LHCN-M2 (cell line): Measurements from ENCODE around the gene SCYGR1. TPM values are rescaled to one million over a fixed set of nuclear protein-coding genes. Genes with fewer than 3 reads are reported as not detected.
"Not testable (repeated sequence)": the region's sequence is repeated elsewhere in the genome, so short reads cannot be mapped to it uniquely, and the experiment has no call there.

Experiments
- DNase-seq: peaks from one replicate; pipeline ENCODE4 v3.0.0-alpha.2; 2012; ENCODE audit warnings: low read depth
- total RNA-seq: library from RNA; depleted of rRNA; stranded (reverse); fragments of >200 nt; gene quantifications from 2 replicates; pipeline ENCODE4 v1.2.3, GENCODE V29; 2014

SCYGR1 gene
- total RNA-seq, 1 experiment from 2014 or later = not detected

DNA sequence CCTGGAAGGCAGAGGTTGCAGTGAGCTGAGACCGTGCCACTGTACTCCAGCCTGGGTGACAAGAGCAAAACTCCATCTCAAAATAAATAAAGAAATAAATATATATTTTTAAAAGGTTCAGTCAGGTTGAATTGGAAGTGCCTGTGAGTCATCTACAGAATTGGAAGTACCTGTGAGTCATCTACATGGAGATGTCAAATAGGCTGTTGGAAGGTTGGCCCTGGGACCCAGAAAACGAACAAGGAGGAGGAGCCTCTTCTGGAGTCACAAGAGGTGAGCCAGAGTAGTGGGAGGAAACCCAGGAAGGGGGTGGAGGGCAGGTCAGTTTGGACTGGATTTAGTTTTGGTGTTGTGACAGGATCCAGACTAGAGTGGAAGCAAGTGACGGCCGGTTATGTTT is 15.2 kb upstream of the SCYGR1 start:
- no peak for DNase-seq

GRCh38 chr2:227402321-227402720 is 14.6 kb upstream of the SCYGR1 start:
- DNase-seq = no peak

GRCh38 chr2:227401550-227401949 is 13.8 kb upstream of the SCYGR1 start:
- no peak for DNase-seq

GRCh38 chr2:227398684-227399670 is 11.2 kb upstream of the SCYGR1 start:
- DNase-seq = no peak

- DNase-seq = no peak
Measured at GRCh38 chr2:227397562-227397961, 9.8 kb upstream of the SCYGR1 start.

DNA sequence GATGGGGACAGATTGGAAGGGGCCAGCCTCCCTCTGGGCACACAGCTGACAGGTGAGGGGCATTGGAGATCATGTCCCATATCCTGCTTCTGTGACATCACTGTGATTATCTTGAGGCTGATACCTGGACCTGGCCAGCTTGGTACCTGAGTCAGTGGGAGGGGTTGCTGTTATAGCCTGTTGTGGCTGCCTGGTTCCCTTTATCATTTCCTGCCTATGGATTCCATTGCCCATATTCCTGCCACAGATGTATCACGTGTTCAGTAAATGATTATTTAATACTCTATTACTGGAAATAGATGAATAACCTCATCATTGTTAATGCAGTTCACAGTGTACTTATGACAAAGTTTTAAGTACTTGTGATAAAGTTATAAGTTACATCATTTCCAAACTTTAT is 7.8 kb upstream of the SCYGR1 start:
- no peak for DNase-seq

- no peak for DNase-seq
Measured at GRCh38 chr2:227394401-227394800, 6.7 kb upstream of the SCYGR1 start.

DNA sequence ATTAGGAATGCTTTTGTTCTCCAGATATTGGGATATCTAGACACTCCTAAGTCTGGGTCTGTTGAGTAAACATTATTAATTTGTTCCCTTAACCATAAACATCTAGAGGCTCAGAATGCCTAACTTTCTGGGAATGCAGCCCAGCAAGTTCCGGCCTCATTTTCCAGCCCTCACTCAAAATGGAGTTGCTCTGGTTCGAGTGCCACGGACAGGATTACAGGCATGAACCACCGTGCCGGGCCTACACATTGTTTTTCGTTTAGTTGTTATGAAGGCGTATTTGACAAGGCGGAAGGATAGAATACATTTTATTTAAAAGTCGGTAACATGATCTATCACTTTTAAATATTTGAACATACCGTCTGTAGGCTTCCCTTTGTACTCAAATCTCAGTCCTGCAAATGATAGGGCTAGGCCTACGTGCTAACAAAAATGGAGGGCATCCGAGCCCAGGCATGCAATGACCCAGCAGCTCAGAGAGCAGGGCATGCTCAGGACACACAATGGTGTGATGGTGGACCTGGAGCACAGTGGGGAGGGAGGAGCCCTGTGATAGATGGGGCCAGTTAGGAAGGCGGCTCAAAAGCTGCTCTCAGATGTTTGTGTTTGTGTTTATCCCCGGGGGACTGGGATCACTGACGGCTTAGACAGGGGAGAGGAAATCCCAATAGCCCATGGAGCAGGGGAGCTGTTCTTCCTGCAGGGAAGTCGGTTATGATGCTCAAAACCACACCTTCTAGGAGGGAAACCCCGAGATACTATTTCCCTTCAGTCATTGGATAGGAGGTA is 2.9 kb upstream of the SCYGR1 start:
- no peak for DNase-seq

DNA sequence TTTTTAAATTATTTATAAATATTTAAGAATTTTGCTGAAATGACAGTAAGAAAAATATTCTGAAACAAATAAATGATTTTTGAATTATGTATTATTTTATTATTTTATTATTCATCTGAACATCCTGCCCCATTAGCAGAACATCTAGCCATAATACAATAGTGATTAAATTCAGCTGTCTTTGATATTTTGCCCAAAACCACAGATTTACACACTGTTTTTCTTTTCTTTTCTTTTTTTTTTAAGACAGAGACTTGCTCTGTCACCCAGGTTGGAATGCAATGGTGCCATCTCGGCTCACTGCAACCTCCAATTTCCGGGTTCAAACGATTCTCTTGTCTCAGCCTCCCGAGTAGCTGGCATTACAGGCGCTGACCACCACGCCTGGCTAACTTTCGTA is 1.9 kb upstream of the SCYGR1 start:
- no peak for DNase-seq

GRCh38 chr2:227389231-227389630 is 1.5 kb upstream of the SCYGR1 start:
- no peak for DNase-seq

GRCh38 chr2:227388537-227389011 is 825 bp upstream of the SCYGR1 start:
- peak; percentile 93 for DNase-seq

DNA sequence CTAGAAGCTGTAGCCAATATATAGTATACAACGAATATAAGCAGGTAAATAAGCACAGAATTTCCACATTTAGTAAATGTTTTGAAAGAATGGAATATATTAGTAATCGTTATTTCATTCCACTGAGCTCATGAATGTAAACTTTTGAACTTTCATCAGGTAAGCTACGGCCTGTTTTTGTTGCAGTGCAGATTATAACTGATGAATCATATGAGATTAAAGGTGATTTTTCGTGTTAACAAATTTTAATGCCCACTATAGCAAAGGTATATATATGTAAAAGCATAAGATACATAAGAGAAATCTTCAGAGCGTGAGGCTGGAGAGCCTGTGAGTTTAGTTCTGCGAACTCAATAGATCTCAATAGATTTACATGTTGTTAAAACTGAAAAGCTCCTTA is 1.1 kb downstream of the SCYGR1 start:
- DNase-seq = no peak

- DNase-seq = no peak
Measured at GRCh38 chr2:227383686-227384085, 4.1 kb downstream of the SCYGR1 start.

DNA sequence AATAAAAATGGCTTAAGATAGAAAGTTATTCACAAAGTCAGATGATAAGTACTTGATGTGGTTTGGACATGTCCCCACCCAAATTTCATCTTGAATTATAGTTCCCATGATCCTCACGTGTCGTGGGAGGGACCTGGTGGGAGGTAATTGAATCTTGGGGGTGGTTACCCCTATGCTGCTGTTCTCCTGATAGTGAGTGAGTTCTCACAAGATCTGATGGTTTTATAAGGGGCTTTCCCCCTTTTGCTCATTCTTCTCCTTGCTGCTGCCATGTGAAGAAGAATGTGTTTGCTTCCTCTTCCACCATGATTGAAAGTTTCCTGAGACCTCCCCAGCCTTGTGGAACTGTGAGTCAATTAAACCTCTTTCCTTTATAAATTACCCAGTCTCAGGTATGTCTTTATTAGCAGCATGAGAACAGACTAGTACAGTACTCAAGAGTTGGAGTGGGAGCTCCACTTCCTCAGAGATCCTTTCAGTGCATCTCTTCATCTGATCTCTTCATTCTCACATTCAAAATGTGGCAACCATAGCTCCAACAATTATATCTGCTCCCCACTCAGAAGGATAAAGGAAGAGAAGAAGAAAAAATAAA is 5.4 kb downstream of the SCYGR1 start:
- not testable (repeated sequence) for DNase-seq

- DNase-seq = no peak
Measured at GRCh38 chr2:227379095-227379494, 8.7 kb downstream of the SCYGR1 start, which contains the start of gene TM4SF20. Gene TM4SF20, minus strand, starts transcription at chr2:227379306. Its CDS starts 38 bp downstream, at chr2:227379268.

- DNase-seq = no peak
Measured at GRCh38 chr2:227378371-227378782, 9.4 kb downstream of the SCYGR1 start.

- no peak for DNase-seq
Measured at GRCh38 chr2:227377467-227378351, 10.0 kb downstream of the SCYGR1 start.

- peak; percentile 41 for DNase-seq
Measured at GRCh38 chr2:227376656-227377396, 10.9 kb downstream of the SCYGR1 start.

- no peak for DNase-seq
Measured at GRCh38 chr2:227374158-227374557, 13.6 kb downstream of the SCYGR1 start.

- no peak for DNase-seq
Measured at GRCh38 chr2:227373389-227373788, 14.4 kb downstream of the SCYGR1 start.
